GM12873 (cell line): ENCODE data around the gene SCARF2.

Experiments used
- TF ChIP-seq, protein P1 (sequence below): IDR thresholded peaks from 2 replicates; pipeline ENCODE4 v1.5.1; 2012; ENCODE audit warnings: low read depth, mild to moderate bottlenecking, moderate library complexity, low read length, control low read depth; ENCODE audit not compliant: insufficient read depth; ENCODE audit errors: missing control alignments

The SCARF2 gene

DNA sequence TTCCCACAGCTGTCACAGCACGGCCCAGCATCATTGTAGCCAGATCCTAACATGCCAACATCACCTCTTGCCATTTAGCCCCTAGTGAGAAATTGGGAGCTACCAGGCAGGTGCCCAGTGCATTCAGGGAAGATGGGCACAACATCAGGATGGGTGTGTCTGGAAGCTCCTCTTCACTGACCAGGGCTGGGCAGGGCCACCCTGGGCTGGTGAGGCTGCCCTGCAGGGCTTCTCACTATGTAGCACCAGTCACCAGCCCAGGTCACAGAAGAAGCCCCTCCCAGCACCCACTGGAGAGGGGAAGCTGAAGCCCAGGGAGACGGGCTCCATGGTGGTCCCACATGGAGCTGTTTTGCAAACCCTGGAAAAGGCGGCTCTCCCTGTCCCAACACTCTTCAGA, 29.8 kb downstream of the SCARF2 start:
- TF ChIP-seq, protein P1, sequence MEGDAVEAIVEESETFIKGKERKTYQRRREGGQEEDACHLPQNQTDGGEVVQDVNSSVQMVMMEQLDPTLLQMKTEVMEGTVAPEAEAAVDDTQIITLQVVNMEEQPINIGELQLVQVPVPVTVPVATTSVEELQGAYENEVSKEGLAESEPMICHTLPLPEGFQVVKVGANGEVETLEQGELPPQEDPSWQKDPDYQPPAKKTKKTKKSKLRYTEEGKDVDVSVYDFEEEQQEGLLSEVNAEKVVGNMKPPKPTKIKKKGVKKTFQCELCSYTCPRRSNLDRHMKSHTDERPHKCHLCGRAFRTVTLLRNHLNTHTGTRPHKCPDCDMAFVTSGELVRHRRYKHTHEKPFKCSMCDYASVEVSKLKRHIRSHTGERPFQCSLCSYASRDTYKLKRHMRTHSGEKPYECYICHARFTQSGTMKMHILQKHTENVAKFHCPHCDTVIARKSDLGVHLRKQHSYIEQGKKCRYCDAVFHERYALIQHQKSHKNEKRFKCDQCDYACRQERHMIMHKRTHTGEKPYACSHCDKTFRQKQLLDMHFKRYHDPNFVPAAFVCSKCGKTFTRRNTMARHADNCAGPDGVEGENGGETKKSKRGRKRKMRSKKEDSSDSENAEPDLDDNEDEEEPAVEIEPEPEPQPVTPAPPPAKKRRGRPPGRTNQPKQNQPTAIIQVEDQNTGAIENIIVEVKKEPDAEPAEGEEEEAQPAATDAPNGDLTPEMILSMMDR: no peak

DNA sequence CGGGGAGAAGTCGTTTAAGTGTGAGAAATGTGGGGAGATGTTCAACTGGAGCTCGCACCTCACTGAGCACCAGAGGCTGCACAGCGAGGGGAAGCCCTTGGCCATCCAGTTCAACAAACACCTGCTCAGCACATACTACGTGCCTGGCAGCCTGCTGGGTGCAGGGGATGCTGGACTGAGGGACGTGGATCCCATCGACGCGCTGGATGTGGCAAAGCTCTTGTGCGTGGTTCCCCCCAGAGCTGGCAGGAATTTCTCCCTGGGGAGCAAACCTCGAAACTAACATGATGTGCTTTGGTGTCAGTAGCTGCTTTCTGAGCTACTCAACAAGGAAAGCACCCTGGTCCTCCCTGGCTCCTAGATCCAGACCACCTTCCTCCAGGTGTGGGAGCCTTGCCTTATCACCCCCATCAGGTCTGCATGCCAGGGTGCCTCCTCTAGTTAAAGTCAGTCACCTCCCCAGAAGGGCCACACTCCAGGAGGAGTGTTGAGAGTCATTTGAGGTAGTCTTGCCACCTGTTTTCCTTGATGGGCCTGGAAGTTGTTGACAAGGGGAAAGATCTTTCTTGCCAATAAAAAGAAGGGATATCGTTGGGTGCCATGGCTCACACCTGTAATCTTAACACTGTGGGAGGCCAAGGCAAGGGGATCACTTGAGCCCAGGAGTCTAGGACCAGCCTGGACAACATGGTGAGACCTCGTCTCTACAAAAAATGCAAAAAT, 30.8 kb downstream of the SCARF2 start:
- TF ChIP-seq, protein P1: no peak

DNA sequence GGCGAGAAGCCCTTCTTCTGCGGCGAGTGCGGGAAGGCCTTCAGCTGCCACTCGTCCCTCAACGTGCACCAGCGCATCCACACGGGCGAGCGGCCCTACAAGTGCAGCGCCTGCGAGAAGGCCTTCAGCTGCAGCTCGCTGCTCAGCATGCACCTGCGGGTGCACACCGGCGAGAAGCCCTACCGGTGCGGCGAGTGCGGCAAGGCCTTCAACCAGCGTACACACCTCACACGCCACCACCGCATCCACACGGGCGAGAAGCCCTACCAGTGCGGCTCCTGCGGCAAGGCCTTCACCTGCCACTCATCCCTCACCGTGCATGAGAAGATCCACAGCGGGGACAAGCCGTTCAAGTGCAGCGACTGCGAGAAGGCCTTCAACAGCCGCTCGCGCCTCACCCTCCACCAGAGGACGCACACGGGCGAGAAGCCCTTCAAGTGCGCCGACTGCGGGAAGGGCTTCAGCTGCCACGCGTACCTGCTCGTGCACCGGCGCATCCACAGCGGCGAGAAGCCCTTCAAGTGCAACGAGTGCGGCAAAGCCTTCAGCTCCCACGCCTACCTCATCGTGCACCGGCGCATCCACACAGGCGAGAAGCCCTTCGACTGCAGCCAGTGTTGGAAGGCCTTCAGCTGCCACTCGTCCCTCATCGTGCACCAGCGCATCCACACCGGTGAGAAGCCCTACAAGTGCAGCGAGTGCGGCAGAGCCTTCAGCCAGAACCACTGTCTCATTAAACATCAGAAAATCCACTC, 31.5 kb downstream of the SCARF2 start:
- TF ChIP-seq, protein P1: peak; percentile 42

DNA sequence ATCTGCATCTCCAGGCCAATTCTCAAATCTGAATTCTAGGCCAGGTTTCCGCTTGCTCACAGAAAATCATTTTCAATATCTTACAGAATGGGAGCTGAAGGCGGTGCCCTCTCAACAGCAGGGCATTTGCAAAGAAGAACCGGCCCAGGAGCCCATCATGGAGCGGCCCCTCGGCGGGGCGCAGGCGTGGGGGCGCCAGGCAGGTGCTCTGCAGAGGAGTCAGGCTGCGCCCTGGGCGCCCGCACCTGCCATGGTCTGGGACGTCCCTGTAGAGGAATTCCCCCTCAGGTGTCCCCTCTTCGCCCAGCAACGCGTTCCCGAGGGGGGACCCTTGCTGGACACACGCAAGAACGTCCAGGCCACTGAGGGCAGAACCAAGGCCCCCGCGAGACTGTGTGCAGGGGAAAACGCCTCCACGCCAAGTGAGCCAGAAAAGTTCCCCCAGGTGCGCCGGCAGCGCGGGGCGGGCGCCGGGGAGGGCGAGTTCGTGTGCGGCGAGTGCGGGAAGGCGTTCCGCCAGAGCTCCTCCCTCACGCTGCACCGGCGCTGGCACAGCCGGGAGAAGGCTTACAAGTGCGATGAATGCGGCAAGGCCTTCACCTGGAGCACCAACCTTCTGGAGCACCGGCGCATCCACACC, 32.2 kb downstream of the SCARF2 start:
- TF ChIP-seq, protein P1: no peak

DNA sequence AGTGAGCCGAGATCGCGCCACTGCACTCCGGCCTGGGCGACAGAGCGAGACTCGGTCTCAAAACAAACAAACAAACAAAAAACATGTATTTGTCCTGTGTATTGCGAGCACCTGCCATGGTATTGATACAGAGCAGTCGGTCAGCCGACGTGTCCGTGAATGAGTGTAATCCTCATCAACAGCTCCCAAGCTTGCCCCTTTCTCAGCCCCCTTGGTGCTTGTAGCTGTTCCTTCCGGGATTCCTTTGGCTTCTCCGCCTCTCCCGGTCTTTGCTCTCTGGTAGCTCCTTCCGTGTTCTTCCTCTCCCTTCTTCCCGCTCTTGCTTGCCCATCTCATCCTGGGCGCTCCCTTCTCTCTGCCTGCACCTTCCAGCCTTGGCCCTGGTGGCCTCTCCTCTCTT, 32.7 kb downstream of the SCARF2 start:
- TF ChIP-seq, protein P1: no peak

DNA sequence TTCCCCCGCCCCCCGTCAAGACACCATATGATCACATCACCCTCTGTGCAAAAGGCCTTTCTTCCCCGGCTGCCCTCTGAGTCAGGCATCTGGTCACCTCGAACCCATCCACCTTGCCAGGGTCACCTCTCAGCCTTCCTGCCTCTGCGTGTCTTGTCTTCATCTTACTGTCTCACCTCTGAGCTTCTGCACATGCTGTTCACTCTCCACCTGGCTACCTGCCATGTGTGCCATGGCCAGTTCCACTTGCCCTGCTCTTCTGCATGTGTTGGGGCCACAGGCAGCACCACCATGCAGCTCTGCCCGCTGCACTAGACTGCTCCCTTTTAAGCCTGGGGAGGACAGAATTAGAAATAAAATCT, 33.9 kb downstream of the SCARF2 start:
- TF ChIP-seq, protein P1: no peak

DNA sequence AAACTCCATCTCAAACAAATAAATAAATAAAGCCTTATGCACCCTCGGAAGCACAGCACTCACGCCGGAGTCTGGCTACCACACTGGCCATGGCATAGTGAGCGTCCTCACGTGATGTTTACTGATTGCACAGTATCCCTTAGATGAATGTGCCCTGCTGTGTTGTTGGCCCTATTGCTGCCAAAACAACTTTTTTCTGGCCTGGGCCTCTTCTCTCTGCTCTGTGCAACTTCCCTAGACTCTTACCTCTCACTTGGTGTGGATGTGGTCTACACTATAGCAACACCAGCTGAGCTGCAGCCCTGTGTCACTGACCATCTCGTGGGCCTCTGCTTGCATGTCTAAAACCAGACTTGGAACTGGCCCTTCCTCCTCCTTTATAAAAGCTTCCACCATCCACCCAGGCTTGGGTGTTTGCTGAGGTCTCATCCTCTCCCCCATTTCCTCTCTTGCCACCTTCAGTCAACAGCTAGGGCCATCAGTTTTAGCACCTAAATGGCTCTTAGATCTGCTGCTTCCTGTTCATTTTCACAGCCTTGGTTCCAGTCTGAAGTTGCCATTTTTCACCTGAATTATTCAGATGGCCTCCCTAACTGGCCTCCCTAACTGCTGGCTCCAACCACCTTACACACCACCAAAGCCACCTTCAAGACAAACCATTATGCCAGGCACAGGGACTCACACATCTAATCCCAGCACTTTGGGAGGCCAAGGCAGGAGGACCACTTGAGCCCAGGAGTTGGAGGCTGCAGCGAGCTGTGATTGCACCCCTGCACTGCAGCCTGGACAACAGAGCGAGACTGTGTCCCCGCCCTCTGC, 34.5 kb downstream of the SCARF2 start:
- TF ChIP-seq, protein P1: no peak
